GDM1 (cell line): ENCODE data around the gene CBX5.

Experiments
- DNase-seq: peaks from one replicate; lab custom pipeline; 2025; lab: John Stamatoyannopoulos, UW

CBX5 gene

GRCh38 chr12:54222609-54223008 lies 57.3 kb downstream of the CBX5 start:
- no peak for DNase-seq

- no peak for DNase-seq
These were observed 58.4 kb downstream of the CBX5 start for GRCh38 chr12:54221402-54221984.

- no peak for DNase-seq
These were observed 59.4 kb downstream of the CBX5 start for GRCh38 chr12:54220567-54220966.

GRCh38 chr12:54220092-54220557 lies 59.8 kb downstream of the CBX5 start:
- peak; percentile 55 for DNase-seq

GRCh38 chr12:54217774-54218241 lies 62.1 kb downstream of the CBX5 start:
- no peak for DNase-seq

- peak; percentile 90 for DNase-seq
These were observed 62.9 kb downstream of the CBX5 start for GRCh38 chr12:54216797-54217661.

- DNase-seq: no peak
These were observed 63.7 kb downstream of the CBX5 start for GRCh38 chr12:54215989-54216796.

GRCh38 chr12:54214553-54215406 lies 65.1 kb downstream of the CBX5 start:
- peak; percentile 87 for DNase-seq

- DNase-seq: no peak
These were observed 66.8 kb downstream of the CBX5 start for GRCh38 chr12:54213079-54213478.

- no peak for DNase-seq
These were observed 68.0 kb downstream of the CBX5 start for GRCh38 chr12:54211920-54212319.

GRCh38 chr12:54210400-54210790 lies 69.5 kb downstream of the CBX5 start:
- DNase-seq: no peak

- DNase-seq: no peak
These were observed 71.3 kb downstream of the CBX5 start for GRCh38 chr12:54208591-54208990.

- peak; percentile 29 for DNase-seq
These were observed 72.2 kb downstream of the CBX5 start for GRCh38 chr12:54207539-54208294.

GRCh38 chr12:54206791-54207190 lies 73.1 kb downstream of the CBX5 start:
- DNase-seq: no peak

- no peak for DNase-seq
These were observed 75.6 kb downstream of the CBX5 start for GRCh38 chr12:54204316-54204715.

- DNase-seq: peak; percentile 9
These were observed 78.7 kb downstream of the CBX5 start for GRCh38 chr12:54201001-54201794.

GRCh38 chr12:54200412-54200811 lies 79.5 kb downstream of the CBX5 start:
- no peak for DNase-seq

GRCh38 chr12:54199917-54200316 lies 80.0 kb downstream of the CBX5 start:
- DNase-seq: no peak

- DNase-seq: no peak
These were observed 80.9 kb downstream of the CBX5 start for GRCh38 chr12:54199034-54199433.

- DNase-seq: no peak
These were observed 82.5 kb downstream of the CBX5 start for GRCh38 chr12:54197431-54197909.
